Neural cell (in vitro differentiated cells): Measurements from ENCODE around the gene OPN4. TPM values are rescaled to one million over a fixed set of nuclear protein-coding genes. Genes with fewer than 3 reads are reported as not detected.

ENCODE experiments used
- H2AFZ ChIP-seq: fragments of 200-600, 300-800 bp; sonication (generic), shearing (Covaris generic); 2 replicates; pipeline ENCODE4 v1.6.0; 2014; ENCODE audit warnings: low read depth, mild to moderate bottlenecking, antibody characterized with exemption, low read length, moderate library complexity
- H3F3A ChIP-seq: fragments of 200-600 bp; shearing (Covaris generic); 2 replicates; pipeline ENCODE4 v1.6.1; 2016; ENCODE audit warnings: mild to moderate bottlenecking, moderate library complexity, mixed read lengths, antibody characterized with exemption, low read length; ENCODE audit not compliant: insufficient read depth, poor library complexity, severe bottlenecking
- H3K27ac ChIP-seq: fragments of 200-600, 300-800 bp; sonication (generic), shearing (Covaris generic); 2 replicates; pipeline ENCODE4 v1.5.1; 2014; ENCODE audit warnings: mild to moderate bottlenecking, low read length, moderate library complexity
- H3K27me3 ChIP-seq: fragments of 300-800, 200-600 bp; sonication (generic), shearing (Covaris generic); 2 replicates; pipeline ENCODE4 v1.6.0; 2014; ENCODE audit warnings: mild to moderate bottlenecking, low read depth, low read length, moderate library complexity; ENCODE audit not compliant: insufficient read depth
- H3K36me3 ChIP-seq: fragments of 300-800, 200-600 bp; sonication (generic), shearing (Covaris generic); 2 replicates; pipeline ENCODE4 v1.5.1; 2014; ENCODE audit warnings: mild to moderate bottlenecking, antibody characterized with exemption, low read length, moderate library complexity; ENCODE audit not compliant: insufficient read depth
- H3K4me2 ChIP-seq: fragments of 300-800, 200-600 bp; sonication (generic), shearing (Covaris generic); 2 replicates; pipeline ENCODE4 v1.6.0; 2014; ENCODE audit warnings: mild to moderate bottlenecking, low read length
- H3K4me3 ChIP-seq: fragments of 300-800, 200-600 bp; sonication (generic), shearing (Covaris generic); 2 replicates; pipeline ENCODE4 v1.5.1; 2014; ENCODE audit warnings: mild to moderate bottlenecking, low read length, moderate library complexity
- H3K79me2 ChIP-seq: fragments of 200-600 bp; shearing (Covaris generic); replicated peaks from 2 replicates; pipeline ENCODE4 v1.6.0; 2014; ENCODE audit warnings: mild to moderate bottlenecking, low read length, moderate library complexity; ENCODE audit not compliant: insufficient read depth
- H3K9ac ChIP-seq: fragments of 300-800, 200-600 bp; sonication (generic), shearing (Covaris generic); 2 replicates; pipeline ENCODE4 v1.6.1; 2016; ENCODE audit warnings: mild to moderate bottlenecking, low read length, mixed read lengths
- H3K9me2 ChIP-seq: fragments of 200-600 bp; shearing (Covaris generic); 2 replicates; pipeline ENCODE4 v1.6.1; 2016; ENCODE audit warnings: mild to moderate bottlenecking, low read length, mixed read lengths; ENCODE audit not compliant: insufficient read depth
- H3K9me3 ChIP-seq: fragments of 200-600, 300-800 bp; sonication (generic), shearing (Covaris generic); 2 replicates; pipeline ENCODE4 v1.6.1; 2016; ENCODE audit warnings: mild to moderate bottlenecking, mixed run types, low read length, moderate library complexity, mixed read lengths
- H4K20me1 ChIP-seq: fragments of 200-600 bp; shearing (Covaris generic); 2 replicates; pipeline ENCODE4 v1.6.1; 2016; ENCODE audit warnings: mild to moderate bottlenecking, mixed run types; ENCODE audit not compliant: insufficient read depth
- EP300 ChIP-seq: fragments of 450-650 bp; conservative IDR thresholded peaks from 2 replicates; pipeline ENCODE4 v1.6.1; 2014; ENCODE audit warnings: antibody characterized with exemption, mild to moderate bottlenecking, moderate library complexity; ENCODE audit not compliant: poor library complexity, severe bottlenecking
- EZH2 ChIP-seq: fragments of 200-600, 300-800 bp; shearing (Covaris generic), sonication (generic); IDR thresholded peaks from 2 replicates; pipeline ENCODE4 v1.6.1; 2014; ENCODE audit warnings: antibody characterized with exemption, low read length, borderline replicate concordance, mild to moderate bottlenecking; ENCODE audit not compliant: insufficient read depth, poor library complexity, severe bottlenecking
- MXI1 ChIP-seq: fragments of 450-650 bp; conservative IDR thresholded peaks from 2 replicates; pipeline ENCODE4 v1.6.1; 2014; ENCODE audit warnings: antibody characterized with exemption, mild to moderate bottlenecking; ENCODE audit not compliant: poor library complexity, severe bottlenecking
- POLR2AphosphoS5 ChIP-seq: IDR thresholded peaks from 2 replicates; pipeline ENCODE4 v1.6.1; 2012
- RAD21 ChIP-seq: fragments of 450-650 bp; conservative IDR thresholded peaks from 2 replicates; pipeline ENCODE4 v1.6.1; 2014; ENCODE audit warnings: antibody characterized with exemption, mild to moderate bottlenecking, moderate library complexity
- SMC3 ChIP-seq: fragments of 450-650 bp; conservative IDR thresholded peaks from 2 replicates; pipeline ENCODE4 v1.6.1; 2014; ENCODE audit warnings: antibody characterized with exemption, mild to moderate bottlenecking, moderate library complexity; ENCODE audit not compliant: poor library complexity
- TAF1 ChIP-seq: IDR thresholded peaks from 2 replicates; pipeline ENCODE4 v1.6.1; 2012; ENCODE audit warnings: low read depth
- polyA plus RNA-seq: library from polyadenylated mRNA; depleted of rRNA; stranded (reverse); fragments of >200 nt; gene quantifications from 2 replicates; pipeline ENCODE4 v1.2.3, GENCODE V29; 2014
- TF ChIP-seq, protein P1 (sequence below): IDR thresholded peaks from 2 replicates; pipeline ENCODE4 v1.6.1; 2012; ENCODE audit warnings: borderline replicate concordance
- TF ChIP-seq, protein P2 (sequence below): fragments of 450-650 bp; IDR thresholded peaks from 2 replicates; pipeline ENCODE4 v1.5.1; 2014; ENCODE audit warnings: antibody characterized with exemption, mild to moderate bottlenecking, moderate library complexity; ENCODE audit not compliant: poor library complexity, severe bottlenecking

Gene OPN4
- polyA plus RNA-seq, 1 donor from 2014 or later = not detected

DNA sequence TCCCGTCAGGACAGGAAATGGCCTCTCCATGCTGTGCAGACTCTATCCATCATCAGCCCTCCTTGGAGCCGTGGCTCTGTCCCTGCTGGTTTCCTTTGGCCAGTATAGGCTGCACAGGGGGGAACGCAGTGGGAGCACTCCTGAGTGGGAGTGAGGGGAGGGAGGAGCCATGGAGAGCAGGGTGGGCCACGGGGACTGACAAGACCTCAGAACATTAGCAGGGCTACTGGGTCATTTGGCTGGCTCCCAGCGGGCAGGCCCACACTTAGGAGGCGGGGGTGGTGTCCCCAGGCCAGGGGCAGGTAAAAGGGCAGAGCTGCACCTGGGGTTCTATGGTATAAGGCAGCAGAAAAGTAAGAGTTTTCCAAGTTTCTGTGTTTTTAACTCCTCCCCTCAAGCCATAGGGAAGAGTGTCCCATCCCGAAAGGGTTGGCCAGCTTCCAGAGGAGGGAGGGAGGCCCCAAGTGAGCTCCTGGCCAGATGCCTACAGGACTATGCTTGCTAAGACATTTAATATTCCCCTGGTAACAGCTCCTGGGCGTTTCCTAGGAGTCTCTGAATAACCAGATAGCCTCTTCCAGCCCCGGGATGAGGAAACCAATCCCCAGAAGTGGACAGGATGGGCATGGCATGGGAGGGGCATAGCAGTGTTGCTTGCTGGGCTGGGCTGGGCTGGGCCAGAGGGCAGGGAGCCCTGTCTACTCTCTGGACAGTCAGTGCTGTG, 5.5 kb upstream of the OPN4 start:
- no peak overlapping the region for H2AFZ ChIP-seq
- H4K20me1 ChIP-seq = no peaks in the 10 kb centered on the region
- H3K4me2 ChIP-seq = no peak overlapping the region
- no peak overlapping the region for H3K27ac ChIP-seq
- TF ChIP-seq EZH2 (no peak), SMC3 (no peak), POLR2AphosphoS5 (no peak), MXI1 (no peak), TAF1 (no peak), EP300 (no peak), RAD21 (no peak)
- TF ChIP-seq, protein P1, sequence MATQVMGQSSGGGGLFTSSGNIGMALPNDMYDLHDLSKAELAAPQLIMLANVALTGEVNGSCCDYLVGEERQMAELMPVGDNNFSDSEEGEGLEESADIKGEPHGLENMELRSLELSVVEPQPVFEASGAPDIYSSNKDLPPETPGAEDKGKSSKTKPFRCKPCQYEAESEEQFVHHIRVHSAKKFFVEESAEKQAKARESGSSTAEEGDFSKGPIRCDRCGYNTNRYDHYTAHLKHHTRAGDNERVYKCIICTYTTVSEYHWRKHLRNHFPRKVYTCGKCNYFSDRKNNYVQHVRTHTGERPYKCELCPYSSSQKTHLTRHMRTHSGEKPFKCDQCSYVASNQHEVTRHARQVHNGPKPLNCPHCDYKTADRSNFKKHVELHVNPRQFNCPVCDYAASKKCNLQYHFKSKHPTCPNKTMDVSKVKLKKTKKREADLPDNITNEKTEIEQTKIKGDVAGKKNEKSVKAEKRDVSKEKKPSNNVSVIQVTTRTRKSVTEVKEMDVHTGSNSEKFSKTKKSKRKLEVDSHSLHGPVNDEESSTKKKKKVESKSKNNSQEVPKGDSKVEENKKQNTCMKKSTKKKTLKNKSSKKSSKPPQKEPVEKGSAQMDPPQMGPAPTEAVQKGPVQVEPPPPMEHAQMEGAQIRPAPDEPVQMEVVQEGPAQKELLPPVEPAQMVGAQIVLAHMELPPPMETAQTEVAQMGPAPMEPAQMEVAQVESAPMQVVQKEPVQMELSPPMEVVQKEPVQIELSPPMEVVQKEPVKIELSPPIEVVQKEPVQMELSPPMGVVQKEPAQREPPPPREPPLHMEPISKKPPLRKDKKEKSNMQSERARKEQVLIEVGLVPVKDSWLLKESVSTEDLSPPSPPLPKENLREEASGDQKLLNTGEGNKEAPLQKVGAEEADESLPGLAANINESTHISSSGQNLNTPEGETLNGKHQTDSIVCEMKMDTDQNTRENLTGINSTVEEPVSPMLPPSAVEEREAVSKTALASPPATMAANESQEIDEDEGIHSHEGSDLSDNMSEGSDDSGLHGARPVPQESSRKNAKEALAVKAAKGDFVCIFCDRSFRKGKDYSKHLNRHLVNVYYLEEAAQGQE = no peak
- TF ChIP-seq, protein P2, sequence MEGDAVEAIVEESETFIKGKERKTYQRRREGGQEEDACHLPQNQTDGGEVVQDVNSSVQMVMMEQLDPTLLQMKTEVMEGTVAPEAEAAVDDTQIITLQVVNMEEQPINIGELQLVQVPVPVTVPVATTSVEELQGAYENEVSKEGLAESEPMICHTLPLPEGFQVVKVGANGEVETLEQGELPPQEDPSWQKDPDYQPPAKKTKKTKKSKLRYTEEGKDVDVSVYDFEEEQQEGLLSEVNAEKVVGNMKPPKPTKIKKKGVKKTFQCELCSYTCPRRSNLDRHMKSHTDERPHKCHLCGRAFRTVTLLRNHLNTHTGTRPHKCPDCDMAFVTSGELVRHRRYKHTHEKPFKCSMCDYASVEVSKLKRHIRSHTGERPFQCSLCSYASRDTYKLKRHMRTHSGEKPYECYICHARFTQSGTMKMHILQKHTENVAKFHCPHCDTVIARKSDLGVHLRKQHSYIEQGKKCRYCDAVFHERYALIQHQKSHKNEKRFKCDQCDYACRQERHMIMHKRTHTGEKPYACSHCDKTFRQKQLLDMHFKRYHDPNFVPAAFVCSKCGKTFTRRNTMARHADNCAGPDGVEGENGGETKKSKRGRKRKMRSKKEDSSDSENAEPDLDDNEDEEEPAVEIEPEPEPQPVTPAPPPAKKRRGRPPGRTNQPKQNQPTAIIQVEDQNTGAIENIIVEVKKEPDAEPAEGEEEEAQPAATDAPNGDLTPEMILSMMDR = no peak
- no peaks in the 10 kb centered on the region for H3K9me3 ChIP-seq
- H3K79me2 ChIP-seq = no peaks in the 10 kb centered on the region
- H3F3A ChIP-seq = no peaks in the 10 kb centered on the region
- no peaks in the 10 kb centered on the region for H3K36me3 ChIP-seq
- H3K9me2 ChIP-seq = no peaks in the 10 kb centered on the region
- H3K27me3 ChIP-seq = no peaks in the 10 kb centered on the region
- H3K9ac ChIP-seq = no peak overlapping the region
- H3K4me3 ChIP-seq = no peak overlapping the region

DNA sequence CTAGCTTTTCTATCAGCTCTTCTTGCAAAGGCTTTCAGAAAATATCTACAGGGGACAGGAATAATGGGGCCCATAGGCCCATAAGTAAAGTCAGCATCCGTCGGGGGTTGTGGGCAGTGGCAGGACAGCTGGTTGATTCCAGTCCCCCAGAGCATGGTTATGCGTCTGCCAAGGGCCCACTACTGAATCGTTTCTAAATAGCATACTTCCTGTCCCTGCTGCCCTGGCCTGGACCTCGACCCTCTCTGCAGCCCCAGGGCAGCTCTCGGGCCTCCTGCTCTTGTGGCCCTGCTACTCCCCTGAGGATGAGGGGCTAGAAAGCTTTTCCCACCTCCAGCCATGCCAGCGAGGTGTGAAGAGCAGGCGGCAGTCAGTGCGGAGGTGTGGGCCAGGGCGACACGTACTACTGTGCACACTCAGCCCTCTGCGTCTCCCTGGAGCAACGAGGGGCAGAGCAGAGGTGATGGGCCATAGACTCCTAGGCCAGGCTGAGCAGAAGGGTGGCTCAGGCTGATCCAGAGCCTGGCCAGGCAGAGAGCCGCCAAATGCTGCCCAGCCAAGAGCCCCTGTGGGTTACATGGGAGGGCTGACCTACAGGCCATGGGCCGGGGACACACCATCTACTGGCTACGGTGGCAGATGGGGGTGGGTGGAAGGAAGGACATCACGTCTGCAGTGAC, 4.7 kb upstream of the OPN4 start:
- H4K20me1 ChIP-seq = no peaks in the 10 kb centered on the region
- no peaks in the 10 kb centered on the region for H3K9me3 ChIP-seq
- no peak overlapping the region for H3K27ac ChIP-seq
- H3F3A ChIP-seq = no peaks in the 10 kb centered on the region
- no peaks in the 10 kb centered on the region for H3K27me3 ChIP-seq
- no peak for TF ChIP-seq EZH2
- TF ChIP-seq, protein P1 = no peak
- TF ChIP-seq POLR2AphosphoS5 = no peak
- TF ChIP-seq SMC3 = no peak
- TF ChIP-seq, protein P2 = no peak
- TF ChIP-seq TAF1 = no peak
- TF ChIP-seq EP300 = no peak
- TF ChIP-seq RAD21 = no peak
- TF ChIP-seq MXI1 = no peak
- H3K79me2 ChIP-seq = no peaks in the 10 kb centered on the region
- no peaks in the 10 kb centered on the region for H3K9me2 ChIP-seq
- no peak overlapping the region for H3K4me3 ChIP-seq
- H3K36me3 ChIP-seq = no peaks in the 10 kb centered on the region
- no peak overlapping the region for H2AFZ ChIP-seq
- no peak overlapping the region for H3K9ac ChIP-seq
- no peak overlapping the region for H3K4me2 ChIP-seq
